IPS DF 6.9 (cell line): ENCODE results near the gene RP9.
A peak's percentile ranks its signal among the peaks of the same experiment; 100 is the strongest.

Source experiments
- DNase-seq: peaks from one replicate; pipeline ENCODE4 v3.0.0-alpha.2; 2013; ENCODE audit warnings: low read depth, low spot score
- H3K27ac ChIP-seq: one replicate; pipeline ENCODE4 v1.5.1; 2013; ENCODE audit warnings: low read length, control low read depth
- H3K27me3 ChIP-seq: 2 replicates; pipeline ENCODE4 v1.6.1; 2013; ENCODE audit warnings: mild to moderate bottlenecking, low read length; ENCODE audit not compliant: control insufficient read depth, insufficient read depth
- H3K36me3 ChIP-seq: 2 replicates; pipeline ENCODE4 v1.6.1; 2013; ENCODE audit warnings: low read length; ENCODE audit not compliant: control insufficient read depth, insufficient read depth
- H3K4me1 ChIP-seq: 2 replicates; pipeline ENCODE4 v1.6.1; 2013; ENCODE audit warnings: low read length; ENCODE audit not compliant: control insufficient read depth, insufficient read depth
- H3K4me3 ChIP-seq: 2 replicates; pipeline ENCODE4 v1.5.1; 2013; ENCODE audit warnings: mild to moderate bottlenecking, low read length
- H3K9me3 ChIP-seq: 2 replicates; pipeline ENCODE4 v1.6.1; 2013; ENCODE audit warnings: low read length, inconsistent platforms; ENCODE audit not compliant: control insufficient read depth, insufficient read depth
- WGBS: extraction: QIAGEN DNeasy Blood & Tissue Kit; methylation state at CpG from one replicate; pipeline ENCODE4 v1.1.7; 2013; ENCODE audit warnings: mixed read lengths, missing lambda C conversion rate; ENCODE audit not compliant: insufficient read length, insufficient coverage; 5-methylcytosine and 5-hydroxymethylcytosine counted together

Gene RP9

DNA sequence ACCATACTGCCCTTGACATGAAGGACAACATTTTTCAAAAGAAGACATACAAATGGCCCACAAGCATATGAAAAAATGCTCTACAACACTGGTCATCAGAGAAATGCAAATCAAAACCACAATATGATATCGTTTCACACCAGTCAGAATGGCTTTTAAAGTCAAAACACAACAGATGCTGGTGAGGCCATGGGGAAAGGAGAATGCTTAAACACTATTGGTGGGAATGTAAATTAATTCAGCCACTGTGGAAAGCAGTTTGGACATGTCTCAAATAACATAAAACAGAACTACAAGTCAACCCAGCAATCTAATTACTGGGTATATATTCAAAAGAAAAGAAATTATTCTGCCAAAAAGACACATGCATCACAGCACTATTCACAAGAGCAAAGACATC, 42.4 kb downstream of the RP9 start:
- H3K36me3 ChIP-seq: no peaks in the 10 kb centered on the region
- no peak overlapping the region for H3K4me3 ChIP-seq
- no peak overlapping the region for H3K27ac ChIP-seq
- no peaks in the 10 kb centered on the region for H3K27me3 ChIP-seq
- DNase-seq: no peak
- WGBS: no CpG with 5 or more reads among the region's 1 CpG
- H3K9me3 ChIP-seq: peaks cover 4% of the 10 kb centered on the region; the same call in 1 of the 2 replicates
- H3K4me1 ChIP-seq: no peaks in the 10 kb centered on the region

DNA sequence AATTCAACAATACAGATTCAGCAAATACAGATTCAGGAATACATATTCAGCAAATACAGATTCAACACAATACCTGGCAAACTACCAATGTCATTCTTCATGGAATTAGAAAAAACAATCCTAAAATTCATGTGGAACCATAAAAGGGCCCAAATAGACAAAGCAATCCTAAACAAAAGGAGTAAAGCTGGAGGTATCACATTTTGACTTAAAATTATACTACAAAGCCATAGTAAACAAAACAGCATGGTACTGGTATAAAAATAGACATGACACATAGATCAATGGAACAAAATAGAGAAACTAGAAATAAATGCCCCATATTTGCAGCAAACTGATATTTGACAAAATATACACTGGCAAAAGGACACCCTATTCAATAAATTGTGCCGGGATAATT, 43.2 kb downstream of the RP9 start:
- no peaks in the 10 kb centered on the region for H3K36me3 ChIP-seq
- no peak for DNase-seq
- no peak overlapping the region for H3K4me3 ChIP-seq
- no peaks in the 10 kb centered on the region for H3K4me1 ChIP-seq
- no CpG with 5 or more reads among the region's 1 CpG for WGBS
- no peaks in the 10 kb centered on the region for H3K27me3 ChIP-seq
- H3K27ac ChIP-seq: no peak overlapping the region
- peaks cover 4% of the 10 kb centered on the region; the same call in 1 of the 2 replicates for H3K9me3 ChIP-seq

DNA sequence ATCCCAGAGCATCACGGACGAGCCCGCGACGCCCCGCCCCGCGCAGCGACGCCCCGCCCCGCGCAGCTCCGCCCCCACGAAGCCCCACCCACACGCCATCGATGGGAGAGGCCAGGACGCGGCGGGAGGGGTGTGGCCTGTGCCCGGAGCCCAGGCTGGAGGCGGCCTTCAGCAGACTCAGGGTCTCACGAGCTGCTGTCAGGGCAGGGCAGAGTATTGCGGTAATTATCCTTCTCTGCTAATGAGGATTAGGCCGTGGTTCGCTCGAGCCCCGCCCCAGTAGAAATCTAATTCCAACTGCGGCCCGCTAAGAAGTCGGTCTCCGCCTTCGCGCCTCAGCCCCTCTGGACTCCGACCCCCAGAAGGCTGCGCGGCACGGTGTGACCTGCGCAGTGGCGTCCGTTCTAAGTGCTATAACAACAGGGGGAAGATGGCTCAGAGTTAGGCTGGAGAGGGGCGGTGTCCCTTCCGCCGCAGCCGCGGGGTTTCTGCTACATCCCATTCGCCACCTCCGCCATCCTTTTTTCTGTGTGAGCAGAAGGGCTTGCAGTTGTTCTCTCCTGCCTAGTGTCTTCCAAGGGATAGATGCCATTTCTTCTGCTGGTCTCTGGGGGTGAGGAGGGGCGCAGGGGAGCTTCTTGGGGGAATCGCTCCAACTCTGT, 46.3 kb downstream of the RP9 start:
- Histone ChIP-seq H3K27me3 (no peaks in the 10 kb centered on the region), H3K4me3 (peak overlapping the region; percentile 60; the same call in 1 of the 2 replicates), H3K4me1 (no peaks in the 10 kb centered on the region), H3K36me3 (no peaks in the 10 kb centered on the region), H3K9me3 (no peaks in the 10 kb centered on the region), H3K27ac (no peak overlapping the region)
- WGBS: no CpG with 5 or more reads among the region's 50 CpGs
- peak; percentile 74 for DNase-seq

DNA sequence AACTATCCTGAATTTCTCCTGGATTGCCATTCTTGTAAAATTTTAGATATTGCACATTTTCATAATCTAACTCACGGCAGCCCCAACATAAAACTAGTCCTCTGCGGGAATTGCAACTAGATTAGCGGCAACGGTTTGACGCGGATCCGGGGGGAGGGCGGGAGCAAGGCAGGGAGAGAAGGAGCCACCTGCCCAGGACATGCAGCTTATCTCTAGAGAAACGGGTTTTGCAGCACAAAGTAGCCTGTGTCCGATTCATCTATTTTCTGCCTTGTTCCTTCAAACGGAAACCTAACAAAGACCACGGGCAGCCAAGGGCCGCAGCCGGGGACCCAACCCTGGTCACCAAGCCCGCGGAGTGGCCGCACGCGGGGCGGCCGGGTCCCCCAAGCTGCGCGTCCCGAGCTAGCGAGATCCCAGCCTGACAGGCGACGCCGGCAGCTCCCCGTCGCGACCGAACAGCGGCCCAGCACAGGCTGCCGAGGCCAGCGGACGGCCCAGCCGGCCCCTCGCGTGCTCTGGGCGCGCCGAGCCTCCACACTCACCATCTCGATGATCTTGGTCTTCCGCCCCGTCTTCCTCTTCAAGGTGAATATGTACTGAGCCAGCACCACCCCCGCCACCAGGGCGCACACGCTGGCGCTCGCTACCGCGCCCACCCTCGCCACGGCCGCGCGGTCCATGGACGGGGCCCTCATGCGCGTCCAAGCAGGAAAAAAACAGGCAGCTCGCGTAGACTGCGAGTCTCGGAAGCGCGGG, 47.0 kb downstream of the RP9 start, which contains the start of gene NT5C3A:
Gene NT5C3A (minus strand): TSS at position 754 of the 759 bp plus-strand sequence. CDS start 71 bp downstream, at position 683.
- WGBS: no CpG with 5 or more reads among the region's 66 CpGs
- Histone ChIP-seq H3K36me3 (no peaks in the 10 kb centered on the region), H3K27me3 (no peaks in the 10 kb centered on the region), H3K4me1 (no peaks in the 10 kb centered on the region), H3K9me3 (no peaks in the 10 kb centered on the region), H3K27ac (no peak within 1 kb of the TSS), H3K4me3 (peak within 1 kb of the TSS; percentile 60)
- no peak for DNase-seq

DNA sequence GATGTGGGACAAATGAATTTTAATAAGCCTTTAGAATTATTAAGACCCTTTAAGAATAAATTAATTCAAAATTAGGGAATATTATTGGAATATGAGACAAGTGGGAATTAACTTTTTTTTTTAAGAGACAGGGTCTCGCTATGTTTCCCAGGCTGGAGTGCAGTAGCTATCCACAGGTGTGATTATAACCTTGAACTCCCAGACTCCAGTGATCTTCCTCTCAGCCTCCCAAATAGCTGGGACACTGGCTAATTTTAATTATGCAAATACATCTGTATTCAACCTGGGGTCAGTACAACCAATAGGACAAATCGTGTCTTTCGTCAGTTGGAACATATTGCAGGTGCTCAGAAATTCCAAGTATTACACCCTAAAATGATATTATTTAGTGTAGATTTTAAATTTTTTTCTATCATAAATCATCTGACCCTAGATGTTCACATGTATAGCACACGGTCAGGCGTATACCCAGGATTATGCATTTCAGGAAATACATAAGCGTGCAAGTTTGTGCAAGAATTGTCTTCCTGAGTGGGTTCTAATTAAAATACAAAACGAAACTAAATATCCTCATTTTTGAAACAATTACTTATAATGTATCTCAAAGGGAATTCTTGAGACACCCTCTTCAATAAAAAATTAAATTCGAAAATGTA, 47.8 kb downstream of the RP9 start:
- Histone ChIP-seq H3K4me3 (no peak overlapping the region; the same call in 1 of the 2 replicates), H3K27me3 (no peaks in the 10 kb centered on the region), H3K4me1 (no peaks in the 10 kb centered on the region), H3K27ac (no peak overlapping the region), H3K9me3 (no peaks in the 10 kb centered on the region), H3K36me3 (no peaks in the 10 kb centered on the region)
- no CpG with 5 or more reads among the region's 8 CpGs for WGBS
- DNase-seq: no peak

DNA sequence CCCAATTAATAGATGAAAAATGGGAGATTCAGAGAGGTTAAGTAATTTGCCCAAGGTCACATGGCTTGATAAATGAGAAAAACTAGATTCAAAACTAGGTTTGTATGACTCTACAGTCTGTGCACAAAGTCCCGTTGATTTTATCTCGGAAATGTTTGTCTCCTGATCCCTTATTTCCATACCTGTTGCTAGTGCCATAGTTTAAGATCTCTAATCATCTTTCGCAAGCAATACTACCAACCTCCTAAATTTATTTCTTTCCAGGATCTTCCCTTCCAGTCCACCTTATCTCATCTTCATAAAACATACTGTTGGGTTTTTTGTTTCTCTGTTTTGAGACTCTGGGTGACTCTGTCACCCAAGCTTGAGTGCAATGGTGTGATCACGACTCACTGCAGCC, 49.6 kb downstream of the RP9 start:
- Histone ChIP-seq H3K27ac (no peak overlapping the region), H3K9me3 (no peaks in the 10 kb centered on the region), H3K4me1 (no peaks in the 10 kb centered on the region), H3K36me3 (no peaks in the 10 kb centered on the region), H3K27me3 (no peaks in the 10 kb centered on the region), H3K4me3 (no peak overlapping the region)
- 100% methylated on average over 1 of the region's 4 CpGs for WGBS
- DNase-seq: no peak

DNA sequence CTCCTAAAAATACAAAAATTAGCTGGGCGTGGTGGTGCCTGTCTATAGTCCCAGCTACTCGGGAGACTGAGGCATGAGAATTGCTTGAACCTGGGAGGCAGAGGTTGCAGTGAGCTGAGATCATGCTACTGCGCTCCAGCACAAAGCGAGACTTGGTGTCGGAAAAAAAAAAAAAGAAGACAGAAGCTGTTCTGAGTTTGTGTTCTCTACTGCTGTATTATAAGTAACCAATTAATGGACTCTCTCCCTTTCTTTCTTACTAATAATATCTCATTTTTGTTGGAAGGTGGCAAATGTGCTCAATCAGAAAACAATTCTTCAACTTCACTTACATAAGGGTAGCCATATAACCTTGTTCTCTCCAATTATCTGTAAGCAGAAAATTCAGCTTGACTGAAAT, 54.0 kb downstream of the RP9 start:
- Histone ChIP-seq H3K36me3 (no peaks in the 10 kb centered on the region), H3K4me3 (no peak overlapping the region), H3K9me3 (no peaks in the 10 kb centered on the region), H3K27me3 (no peaks in the 10 kb centered on the region), H3K4me1 (no peaks in the 10 kb centered on the region), H3K27ac (no peak overlapping the region)
- WGBS: no CpG with 5 or more reads among the region's 5 CpGs
- DNase-seq: no peak

DNA sequence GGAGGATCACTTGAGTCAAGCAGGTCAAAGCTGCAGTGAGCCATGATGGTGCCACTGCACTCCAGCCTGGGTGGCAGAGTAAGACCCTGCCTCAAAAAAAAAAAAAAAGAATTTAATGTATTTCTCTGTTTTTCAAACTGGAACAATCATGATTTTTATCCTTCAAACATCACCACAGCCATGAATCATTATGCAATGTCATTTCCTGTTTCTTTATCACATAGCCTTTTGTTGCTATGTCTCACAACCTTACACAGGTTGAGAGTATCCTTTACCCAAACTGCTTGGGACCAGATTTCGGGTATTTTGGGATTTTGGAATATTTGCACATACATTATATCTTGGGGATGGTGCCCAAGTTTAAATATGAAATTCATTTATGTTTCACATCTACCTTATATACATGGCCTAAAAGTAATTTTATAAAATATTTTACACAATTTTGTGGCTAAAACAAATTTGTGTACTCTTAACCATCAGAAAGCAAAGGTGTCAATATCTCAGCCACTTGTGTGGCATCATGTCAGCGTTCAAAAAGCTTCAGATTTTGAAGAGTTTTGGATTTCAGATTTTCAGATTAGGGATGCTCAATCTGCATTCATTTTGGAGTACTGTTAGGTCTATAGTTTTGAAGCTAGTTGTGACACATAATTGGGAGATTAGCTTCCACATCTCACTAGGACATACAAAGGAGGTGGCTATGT, 54.8 kb downstream of the RP9 start:
- H3K27me3 ChIP-seq: no peaks in the 10 kb centered on the region
- H3K9me3 ChIP-seq: no peaks in the 10 kb centered on the region
- no CpG with 5 or more reads among the region's 2 CpGs for WGBS
- H3K27ac ChIP-seq: no peak overlapping the region
- H3K4me1 ChIP-seq: no peaks in the 10 kb centered on the region
- H3K36me3 ChIP-seq: no peaks in the 10 kb centered on the region
- H3K4me3 ChIP-seq: no peak overlapping the region
- no peak for DNase-seq

DNA sequence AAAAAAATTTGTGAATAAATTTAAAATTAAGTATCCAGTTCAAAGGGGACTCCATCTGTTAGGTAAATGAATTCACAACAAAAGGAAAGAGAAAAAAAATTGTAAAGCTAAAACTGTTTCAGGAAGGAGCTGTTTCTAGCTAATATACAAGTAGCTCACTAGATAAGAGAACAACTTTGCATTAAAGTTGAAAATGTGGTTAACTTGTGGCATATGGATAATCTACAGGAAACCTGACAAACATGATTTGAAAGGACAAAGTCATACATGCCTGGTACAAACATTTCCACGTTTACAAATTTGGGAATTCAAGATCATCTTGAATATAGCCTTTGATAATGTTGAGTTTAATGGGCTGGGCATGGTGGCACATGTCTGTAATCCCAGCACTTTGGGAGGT, 55.5 kb downstream of the RP9 start:
- DNase-seq: no peak
- H3K4me3 ChIP-seq: no peak overlapping the region
- no peaks in the 10 kb centered on the region for H3K27me3 ChIP-seq
- H3K36me3 ChIP-seq: no peaks in the 10 kb centered on the region
- WGBS: no CpG with 5 or more reads among the region's 1 CpG
- H3K9me3 ChIP-seq: no peaks in the 10 kb centered on the region
- no peaks in the 10 kb centered on the region for H3K4me1 ChIP-seq
- H3K27ac ChIP-seq: no peak overlapping the region
